ENCODE results near the gene PHKG2.

PHKG2 gene

DNA sequence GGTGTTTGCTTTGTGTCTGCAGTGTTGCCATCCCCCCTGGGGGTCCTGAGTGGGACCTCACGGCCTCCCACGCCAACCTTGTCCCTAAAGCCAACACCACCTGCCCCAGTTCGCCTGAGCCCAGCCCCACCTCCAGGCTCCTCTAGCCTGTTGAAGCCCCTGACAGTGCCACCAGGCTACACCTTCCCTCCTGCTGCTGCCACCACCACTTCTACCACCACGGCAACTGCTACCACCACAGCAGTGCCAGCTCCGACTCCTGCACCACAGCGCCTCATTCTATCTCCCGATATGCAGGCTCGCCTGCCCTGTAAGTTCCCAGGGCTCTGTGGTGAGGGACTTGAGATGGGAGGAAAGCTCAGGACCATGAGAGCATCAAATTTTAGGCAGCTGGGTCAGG is 27.1 kb upstream of the PHKG2 start:
- H3K27me3 ChIP-seq (ENCODE audit: low read length) = no peaks in the 10 kb centered on the region
- H3K9me3 ChIP-seq (ENCODE audit: insufficient read depth, low read length) = no peaks in the 10 kb centered on the region
- no peak overlapping the region for H3K4me2 ChIP-seq (ENCODE audit: low read depth, low read length, poor library complexity, severe bottlenecking)
- peaks cover 19% of the 10 kb centered on the region for H3K79me2 ChIP-seq (ENCODE audit: insufficient read depth, low read length)
- H3K9ac ChIP-seq (ENCODE audit: low read length) = no peak overlapping the region
- H3F3A ChIP-seq (ENCODE audit: insufficient read depth) = no peaks in the 10 kb centered on the region
- no peak overlapping the region for H2AFZ ChIP-seq (ENCODE audit: low read depth, low read length, severe bottlenecking)
- H3K9me2 ChIP-seq (replicated peaks; ENCODE audit: insufficient read depth, low read length) = no peaks in the 10 kb centered on the region
- H4K20me1 ChIP-seq (ENCODE audit: low read depth, low read length) = no peaks in the 10 kb centered on the region; the same call in 1 of the 2 replicates
- H3K4me3 ChIP-seq (ENCODE audit: insufficient read depth, low read length, poor library complexity, severe bottlenecking) = no peak overlapping the region
- TF ChIP-seq, protein P1, sequence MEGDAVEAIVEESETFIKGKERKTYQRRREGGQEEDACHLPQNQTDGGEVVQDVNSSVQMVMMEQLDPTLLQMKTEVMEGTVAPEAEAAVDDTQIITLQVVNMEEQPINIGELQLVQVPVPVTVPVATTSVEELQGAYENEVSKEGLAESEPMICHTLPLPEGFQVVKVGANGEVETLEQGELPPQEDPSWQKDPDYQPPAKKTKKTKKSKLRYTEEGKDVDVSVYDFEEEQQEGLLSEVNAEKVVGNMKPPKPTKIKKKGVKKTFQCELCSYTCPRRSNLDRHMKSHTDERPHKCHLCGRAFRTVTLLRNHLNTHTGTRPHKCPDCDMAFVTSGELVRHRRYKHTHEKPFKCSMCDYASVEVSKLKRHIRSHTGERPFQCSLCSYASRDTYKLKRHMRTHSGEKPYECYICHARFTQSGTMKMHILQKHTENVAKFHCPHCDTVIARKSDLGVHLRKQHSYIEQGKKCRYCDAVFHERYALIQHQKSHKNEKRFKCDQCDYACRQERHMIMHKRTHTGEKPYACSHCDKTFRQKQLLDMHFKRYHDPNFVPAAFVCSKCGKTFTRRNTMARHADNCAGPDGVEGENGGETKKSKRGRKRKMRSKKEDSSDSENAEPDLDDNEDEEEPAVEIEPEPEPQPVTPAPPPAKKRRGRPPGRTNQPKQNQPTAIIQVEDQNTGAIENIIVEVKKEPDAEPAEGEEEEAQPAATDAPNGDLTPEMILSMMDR (IDR thresholded peaks at IDR 0.05; ENCODE audit: insufficient read depth, low read length, poor library complexity, severe bottlenecking) = no peak
- no peak for TF ChIP-seq EZH2phosphoT487 (conservative IDR thresholded peaks at IDR 0.05; ENCODE audit: low read length)
- no peak overlapping the region for H3K27ac ChIP-seq (ENCODE audit: low read depth, low read length)
- H3K36me3 ChIP-seq (ENCODE audit: low read length) = peaks cover 33% of the 10 kb centered on the region

DNA sequence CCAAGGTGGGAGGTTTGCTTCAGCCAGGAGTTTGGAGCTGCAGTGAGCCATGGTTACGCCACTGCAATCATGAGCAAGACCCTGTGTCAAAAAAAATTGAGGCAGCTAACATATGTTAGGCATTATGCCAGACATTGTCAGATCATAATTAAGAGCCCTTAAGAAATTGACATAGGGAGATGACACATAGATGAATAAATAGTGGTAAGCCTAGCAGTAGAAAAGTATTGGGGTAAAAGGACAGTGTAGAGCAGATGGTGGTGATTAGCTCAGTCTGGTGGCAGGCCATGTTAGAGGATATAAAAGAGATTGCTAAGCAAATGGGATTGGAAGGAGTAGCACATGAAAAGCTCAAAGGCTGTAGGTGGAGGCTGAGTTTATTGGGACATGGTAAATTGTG is 26.6 kb upstream of the PHKG2 start:
- Histone ChIP-seq H3K9me3 (ENCODE audit: insufficient read depth, low read length) (no peaks in the 10 kb centered on the region), H3K36me3 (ENCODE audit: low read length) (peaks cover 29% of the 10 kb centered on the region), H2AFZ (ENCODE audit: low read depth, low read length, severe bottlenecking) (no peak overlapping the region), H3K27me3 (ENCODE audit: low read length) (no peaks in the 10 kb centered on the region), H3K27ac (ENCODE audit: low read depth, low read length) (no peak overlapping the region), H3F3A (ENCODE audit: insufficient read depth) (no peaks in the 10 kb centered on the region), H3K4me2 (ENCODE audit: low read depth, low read length, poor library complexity, severe bottlenecking) (no peak overlapping the region), H3K4me3 (ENCODE audit: insufficient read depth, low read length, poor library complexity, severe bottlenecking) (no peak overlapping the region), H3K9ac (ENCODE audit: low read length) (no peak overlapping the region), H4K20me1 (ENCODE audit: low read depth, low read length) (no peaks in the 10 kb centered on the region; the same call in 1 of the 2 replicates), H3K9me2 (replicated peaks; ENCODE audit: insufficient read depth, low read length) (no peaks in the 10 kb centered on the region), H3K79me2 (ENCODE audit: insufficient read depth, low read length) (peaks cover 19% of the 10 kb centered on the region)
- no peak for TF ChIP-seq EZH2phosphoT487 (conservative IDR thresholded peaks at IDR 0.05; ENCODE audit: low read length)
- TF ChIP-seq, protein P1 (IDR thresholded peaks at IDR 0.05; ENCODE audit: insufficient read depth, low read length, poor library complexity, severe bottlenecking) = no peak

DNA sequence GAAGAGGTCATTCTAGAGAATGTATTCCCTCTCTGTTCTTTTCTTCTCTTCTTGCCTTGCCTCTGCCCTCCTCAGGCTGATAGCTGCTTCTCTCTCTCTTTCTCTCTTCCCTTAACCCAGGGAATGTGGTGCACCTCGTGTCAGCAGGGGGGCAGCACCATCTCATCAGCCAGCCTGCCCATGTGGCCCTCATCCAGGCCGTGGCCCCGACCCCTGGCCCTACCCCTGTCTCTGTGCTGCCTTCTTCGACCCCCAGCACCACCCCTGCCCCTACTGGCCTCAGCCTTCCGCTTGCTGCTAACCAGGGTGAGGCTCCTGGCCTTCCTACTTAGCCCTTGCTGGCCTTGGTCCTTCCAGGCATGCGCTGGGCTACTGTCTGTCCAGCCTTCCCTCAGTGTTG is 25.8 kb upstream of the PHKG2 start:
- no peak overlapping the region for H3K4me2 ChIP-seq (ENCODE audit: low read depth, low read length, poor library complexity, severe bottlenecking)
- no peaks in the 10 kb centered on the region for H3K27me3 ChIP-seq (ENCODE audit: low read length)
- H3K36me3 ChIP-seq (ENCODE audit: low read length) = peaks cover 21% of the 10 kb centered on the region
- H3K27ac ChIP-seq (ENCODE audit: low read depth, low read length) = no peak overlapping the region
- H2AFZ ChIP-seq (ENCODE audit: low read depth, low read length, severe bottlenecking) = no peak overlapping the region
- H3K79me2 ChIP-seq (ENCODE audit: insufficient read depth, low read length) = peaks cover 19% of the 10 kb centered on the region
- no peak for TF ChIP-seq EZH2phosphoT487 (conservative IDR thresholded peaks at IDR 0.05; ENCODE audit: low read length)
- no peaks in the 10 kb centered on the region; the same call in 1 of the 2 replicates for H4K20me1 ChIP-seq (ENCODE audit: low read depth, low read length)
- no peaks in the 10 kb centered on the region for H3K9me2 ChIP-seq (replicated peaks; ENCODE audit: insufficient read depth, low read length)
- H3K9me3 ChIP-seq (ENCODE audit: insufficient read depth, low read length) = no peaks in the 10 kb centered on the region
- H3K4me3 ChIP-seq (ENCODE audit: insufficient read depth, low read length, poor library complexity, severe bottlenecking) = no peak overlapping the region
- no peaks in the 10 kb centered on the region for H3F3A ChIP-seq (ENCODE audit: insufficient read depth)
- no peak overlapping the region for H3K9ac ChIP-seq (ENCODE audit: low read length)

DNA sequence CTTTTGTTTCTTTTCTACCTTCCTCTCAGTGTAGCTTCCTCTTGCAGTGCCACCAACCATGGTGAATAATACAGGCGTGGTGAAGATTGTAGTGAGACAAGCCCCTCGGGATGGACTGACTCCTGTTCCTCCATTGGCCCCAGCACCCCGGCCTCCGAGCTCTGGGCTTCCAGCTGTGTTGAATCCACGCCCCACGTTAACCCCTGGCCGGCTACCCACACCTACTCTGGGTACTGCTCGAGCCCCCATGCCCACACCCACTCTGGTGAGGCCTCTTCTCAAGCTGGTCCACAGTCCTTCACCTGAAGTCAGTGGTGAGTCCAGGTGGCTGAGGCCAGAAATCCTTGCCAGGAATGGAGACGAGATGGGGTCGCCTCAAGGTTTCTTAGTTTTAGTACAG is 25.3 kb upstream of the PHKG2 start:
- H2AFZ ChIP-seq (ENCODE audit: low read depth, low read length, severe bottlenecking) = no peak overlapping the region
- peaks cover 19% of the 10 kb centered on the region for H3K79me2 ChIP-seq (ENCODE audit: insufficient read depth, low read length)
- no peaks in the 10 kb centered on the region for H3K27me3 ChIP-seq (ENCODE audit: low read length)
- no peak overlapping the region for H3K27ac ChIP-seq (ENCODE audit: low read depth, low read length)
- TF ChIP-seq, protein P1 (IDR thresholded peaks at IDR 0.05; ENCODE audit: insufficient read depth, low read length, poor library complexity, severe bottlenecking) = no peak
- no peak for TF ChIP-seq EZH2phosphoT487 (conservative IDR thresholded peaks at IDR 0.05; ENCODE audit: low read length)
- no peak overlapping the region for H3K4me2 ChIP-seq (ENCODE audit: low read depth, low read length, poor library complexity, severe bottlenecking)
- no peaks in the 10 kb centered on the region; the same call in 1 of the 2 replicates for H4K20me1 ChIP-seq (ENCODE audit: low read depth, low read length)
- peaks cover 21% of the 10 kb centered on the region for H3K36me3 ChIP-seq (ENCODE audit: low read length)
- no peaks in the 10 kb centered on the region for H3K9me3 ChIP-seq (ENCODE audit: insufficient read depth, low read length)
- H3K4me3 ChIP-seq (ENCODE audit: insufficient read depth, low read length, poor library complexity, severe bottlenecking) = no peak overlapping the region
- no peak overlapping the region for H3K9ac ChIP-seq (ENCODE audit: low read length)
- no peaks in the 10 kb centered on the region for H3K9me2 ChIP-seq (replicated peaks; ENCODE audit: insufficient read depth, low read length)
- H3F3A ChIP-seq (ENCODE audit: insufficient read depth) = no peaks in the 10 kb centered on the region

Data from SU-DHL-6 (cell line).